Spleen (tissue), 11 donors: ENCODE measurements around the gene HRH3. TPM values are rescaled to one million over a fixed set of nuclear protein-coding genes. Genes with fewer than 3 reads are reported as not detected.
A peak's percentile ranks its signal among the peaks of the same experiment; 100 is the strongest.

ENCODE experiments used
- DNase-seq: peaks from one replicate; pipeline ENCODE4 v3.0.0-alpha.2; 2020
- H3K27ac ChIP-seq, 8 donors: fragments of 200-600 bp; sonication (generic) in 7 of 8; 1 replicate in 4 of 8; 2 replicates in 4 of 8; pipeline versions ENCODE4 v1.5.0 to v1.8.0; 2016 to 2021; ENCODE audit warnings: inconsistent platforms in 4 of 8, mild to moderate bottlenecking in 4 of 8, moderate library complexity in 1 of 8
- H3K27me3 ChIP-seq, 7 donors: fragments of 200-600 bp; sonication (generic) in 6 of 7; replicated peaks in 1 of 7; 1 replicate in 4 of 7; 2 replicates in 3 of 7; pipeline versions ENCODE4 v1.5.0 to v1.8.0; 2016 to 2021; ENCODE audit warnings: inconsistent platforms in 3 of 7, mild to moderate bottlenecking in 1 of 7
- H3K36me3 ChIP-seq, 6 donors: fragments of 200-600 bp; sonication (generic) in 5 of 6; 1 replicate in 4 of 6; 2 replicates in 2 of 6; pipeline versions ENCODE4 v1.5.0 to v1.8.0; 2016 to 2021; ENCODE audit warnings: inconsistent platforms in 2 of 6
- H3K4me1 ChIP-seq, 6 donors: fragments of 200-600 bp; sonication (generic) in 5 of 6; 1 replicate in 3 of 6; 2 replicates in 3 of 6; pipeline versions ENCODE4 v1.5.0 to v1.8.0; 2016 to 2021; ENCODE audit warnings: inconsistent platforms in 3 of 6
- H3K4me3 ChIP-seq, 8 donors: fragments of 200-600 bp; sonication (generic) in 7 of 8; 1 replicate in 4 of 8; 2 replicates in 4 of 8; pipeline versions ENCODE4 v1.5.0 to v1.8.0; 2016 to 2021; ENCODE audit warnings: inconsistent platforms in 4 of 8, mild to moderate bottlenecking in 4 of 8, moderate library complexity in 2 of 8
- H3K9me3 ChIP-seq, 8 donors: fragments of 200-600 bp; sonication (generic) in 7 of 8; 1 replicate in 4 of 8; 2 replicates in 4 of 8; pipeline versions ENCODE4 v1.5.0 to v1.8.0; 2016 to 2021; ENCODE audit warnings: inconsistent platforms in 4 of 8
- POLR2A ChIP-seq, 3 donors: fragments of 450-650 bp; IDR thresholded peaks; one replicate each; pipeline ENCODE4 v1.5.1; 2017; ENCODE audit warnings: antibody characterized with exemption in 3 of 3, mild to moderate bottlenecking in 1 of 3
- POLR2AphosphoS5 ChIP-seq, 3 donors: sonication (generic); formaldehyde crosslinking; IDR thresholded peaks; one replicate each; pipeline ENCODE4 v1.5.1; 2017; ENCODE audit warnings: antibody characterized with exemption in 3 of 3
- WGBS, 5 donors: extraction: QIAGEN DNeasy Blood & Tissue Kit in 3 of 5; methylation state at CpG; one replicate each; pipeline versions ENCODE4 v1.1.5 to v1.1.7; 2013 to 2018; 5-methylcytosine and 5-hydroxymethylcytosine counted together
- intact Hi-C: fragments of 100-400 bp; cut with DNase I; formaldehyde crosslinking; loops from one replicate; pipeline ENCODE4 v1.15.0; 2023; ENCODE audit warnings: low total_unique reads
- polyA plus RNA-seq, 3 donors: library from polyadenylated mRNA; stranded (reverse); fragments of 200-250 nt; gene quantifications; one replicate each; pipeline ENCODE4 v1.2.1, GENCODE V29; 2013
- total RNA-seq, 7 donors: library from RNA; depleted of rRNA in 3 of 7; stranded (reverse); fragments of >200 nt in 3 of 7; fragmentation: NEBNext Ultra II Directional in 4 of 7; extraction: Animal tissue kit (Norgen Biotek cat#: 25700) in 4 of 7; gene quantifications; one replicate each; pipeline versions ENCODE4 v1.1.0 to v1.2.1, GENCODE V29; 2016 to 2021
- TF ChIP-seq, protein P1 (sequence below), 11 experiments: fragments of 200-600 bp in 7 of 11; fragments of 450-650 bp in 4 of 11; sonication (generic) in 4 of 11; IDR thresholded peaks in 8 of 11; conservative IDR thresholded peaks in 3 of 11; 1 replicate in 7 of 11; 2 replicates in 4 of 11; pipeline versions ENCODE4 v1.4.0 to v1.8.0; 2016 to 2021; ENCODE audit warnings: antibody characterized with exemption in 11 of 11, inconsistent platforms in 4 of 11, mild to moderate bottlenecking in 1 of 11
- donor health status: healthy with polysubstance abuse.
- donor health status: DM: no; HTN: no; CAD: no; lungs with moderate emphysema.
- donor health status: DM: no; HTN: no; CAD: no.
- donor health status: Bipolar disorder and iron deficiency.
- donor health status: healthy.
- donor health status: DM: no; HTN: no; CAD: no.
- donor health status: DM: yes; HTN: yes; CAD: no.

The HRH3 gene
- total and polyA plus RNA-seq, 10 donors = not detected

DNA sequence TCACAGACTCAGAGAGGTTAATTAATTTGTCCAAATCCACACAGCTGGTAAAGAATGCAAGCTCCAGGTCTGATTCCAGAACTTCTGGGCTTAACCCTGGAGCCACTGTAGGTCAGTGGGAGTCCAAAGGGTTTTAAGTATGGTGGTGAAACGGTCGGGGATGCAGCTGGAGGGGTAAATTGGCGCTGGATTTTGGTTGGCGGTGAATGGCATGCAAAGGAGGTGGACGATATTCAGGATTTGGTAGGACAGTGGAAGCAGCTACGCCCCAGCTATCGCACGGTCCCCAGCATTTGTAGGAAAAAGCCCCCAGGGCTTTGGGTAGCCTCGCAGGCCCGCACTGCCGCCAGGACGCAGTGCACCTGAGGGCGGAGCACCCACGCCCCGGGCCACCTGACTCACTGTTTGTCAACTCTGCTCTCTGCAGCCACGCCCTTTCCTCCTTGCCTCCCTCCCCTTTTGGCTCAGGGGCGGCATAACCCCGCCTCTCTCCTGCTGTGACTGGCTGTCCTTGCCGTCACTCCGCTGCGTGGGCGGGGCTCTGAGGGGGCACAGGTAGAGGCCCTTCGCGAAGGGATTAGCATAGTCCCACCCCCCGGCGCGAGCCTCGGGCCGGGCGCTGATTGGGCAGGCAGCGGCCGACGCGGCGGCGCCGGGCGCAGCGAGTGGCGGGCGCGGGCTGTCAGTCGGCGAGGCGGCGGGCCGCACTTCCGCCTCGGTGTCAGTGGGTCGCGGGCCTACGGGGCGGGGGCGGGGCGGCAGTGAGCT, 17.9 kb upstream of the HRH3 start, which contains the start of gene OSBPL2:
Gene OSBPL2 (plus strand): TSS at position 721 of the 768 bp plus-strand sequence. CDS start 17,664 bp downstream, outside the sequence.
- intact Hi-C loops = no loop called here
- peak within 1 kb of the TSS; percentile 48 to 92 (median 74) for H3K4me3 ChIP-seq
- 1 to 2% (median 1%) methylated on average over 17 to 55 of the region's 55 CpGs for WGBS, 5 donors

DNA sequence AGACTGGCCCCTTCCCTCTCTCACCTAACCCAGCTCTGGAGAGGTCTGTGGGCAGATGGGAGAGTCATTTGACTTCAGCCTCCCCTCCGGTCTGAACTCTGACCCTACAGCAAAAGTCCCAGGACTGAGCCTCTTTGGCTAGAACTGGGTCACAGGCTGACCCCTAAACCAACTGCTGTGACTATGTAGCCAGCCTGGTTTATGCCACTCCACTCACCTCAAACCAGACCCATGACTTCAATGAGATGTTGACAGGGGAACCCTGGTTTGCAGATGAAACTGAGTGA, 17.4 kb upstream of the HRH3 start:
- Histone ChIP-seq H3K4me3 (peak overlapping the region in 4 of 8 donors; percentile 40 to 92 (median 78)), H3K4me1 (peaks cover 29 to 64% (median 49%) of the 10 kb centered on the region in 6 donors)

More for the DNA sequence above, 17.9 kb upstream of the HRH3 start, which contains the start of gene OSBPL2:
- H3K27me3 ChIP-seq = peaks cover 0 to 6% (median 0%) of the 10 kb centered on the region in 7 donors
- H3K27ac ChIP-seq = peak within 1 kb of the TSS; percentile 60 to 95 (median 88)
- H3K9me3 ChIP-seq = peaks cover 0 to 7% (median 0%) of the 10 kb centered on the region in 8 donors
- H3K36me3 ChIP-seq = peaks cover 0 to 23% (median 0%) of the 10 kb centered on the region in 6 donors
- no peak for TF ChIP-seq POLR2A (IDR thresholded peaks at IDR 0.05)
- peak; percentile 70 to 85 (median 82) for TF ChIP-seq POLR2AphosphoS5 (IDR thresholded peaks at IDR 0.05)
- TF ChIP-seq, protein P1, sequence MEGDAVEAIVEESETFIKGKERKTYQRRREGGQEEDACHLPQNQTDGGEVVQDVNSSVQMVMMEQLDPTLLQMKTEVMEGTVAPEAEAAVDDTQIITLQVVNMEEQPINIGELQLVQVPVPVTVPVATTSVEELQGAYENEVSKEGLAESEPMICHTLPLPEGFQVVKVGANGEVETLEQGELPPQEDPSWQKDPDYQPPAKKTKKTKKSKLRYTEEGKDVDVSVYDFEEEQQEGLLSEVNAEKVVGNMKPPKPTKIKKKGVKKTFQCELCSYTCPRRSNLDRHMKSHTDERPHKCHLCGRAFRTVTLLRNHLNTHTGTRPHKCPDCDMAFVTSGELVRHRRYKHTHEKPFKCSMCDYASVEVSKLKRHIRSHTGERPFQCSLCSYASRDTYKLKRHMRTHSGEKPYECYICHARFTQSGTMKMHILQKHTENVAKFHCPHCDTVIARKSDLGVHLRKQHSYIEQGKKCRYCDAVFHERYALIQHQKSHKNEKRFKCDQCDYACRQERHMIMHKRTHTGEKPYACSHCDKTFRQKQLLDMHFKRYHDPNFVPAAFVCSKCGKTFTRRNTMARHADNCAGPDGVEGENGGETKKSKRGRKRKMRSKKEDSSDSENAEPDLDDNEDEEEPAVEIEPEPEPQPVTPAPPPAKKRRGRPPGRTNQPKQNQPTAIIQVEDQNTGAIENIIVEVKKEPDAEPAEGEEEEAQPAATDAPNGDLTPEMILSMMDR (IDR thresholded peaks at IDR 0.05 in 8 of 11, conservative IDR thresholded peaks at IDR 0.05 in 3 of 11) = peak in 5 of 11 experiments; percentile 5 to 45 (median 29)
- peaks cover 29 to 69% (median 53%) of the 10 kb centered on the region in 6 donors for H3K4me1 ChIP-seq
- peak; percentile 100 for DNase-seq

DNA sequence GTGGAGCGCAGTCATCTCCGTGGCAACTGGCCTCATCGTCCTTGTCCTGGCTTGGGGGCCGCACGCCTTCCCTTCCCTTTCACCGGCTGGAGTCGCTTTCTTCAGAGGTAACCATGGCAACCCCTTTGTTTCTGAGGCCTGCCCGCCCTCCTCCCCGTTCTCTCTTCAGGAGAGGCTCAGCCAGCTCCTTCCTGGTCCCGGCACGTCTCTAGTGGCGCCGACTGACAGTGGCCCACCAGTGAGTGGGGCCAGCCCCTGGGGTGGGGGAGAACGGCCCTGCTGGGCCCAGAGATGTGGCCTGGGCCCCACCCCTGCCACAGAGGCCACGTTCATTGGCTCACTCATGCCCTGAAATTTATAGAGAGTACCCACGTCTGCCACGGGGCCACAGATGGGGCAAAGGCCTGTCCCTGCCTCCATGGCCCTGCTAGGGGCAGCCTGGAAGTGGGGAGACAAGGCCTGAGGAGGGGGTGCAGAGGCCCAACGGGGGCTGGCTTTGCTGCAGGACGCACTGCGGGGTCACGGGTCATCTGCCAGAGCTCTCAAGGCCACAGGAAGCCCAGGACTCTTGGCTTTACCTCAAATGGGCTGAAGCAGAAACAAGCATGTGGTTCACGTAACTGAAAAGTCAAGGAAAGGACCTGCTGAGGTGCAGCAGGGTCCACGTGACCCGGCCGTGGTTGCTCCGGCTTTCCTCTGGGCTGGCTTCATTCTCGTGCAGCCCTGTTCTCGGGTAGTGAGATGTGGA, 16.9 kb upstream of the HRH3 start:
- 60 to 80% (median 69%) methylated on average over 25 to 28 of the region's 28 CpGs for WGBS, 5 donors
- TF ChIP-seq POLR2AphosphoS5 (IDR thresholded peaks at IDR 0.05) = no peak
- TF ChIP-seq, protein P1 (IDR thresholded peaks at IDR 0.05 in 8 of 11, conservative IDR thresholded peaks at IDR 0.05 in 3 of 11) = no peak
- Histone ChIP-seq H3K4me3 (peak overlapping the region in 1 of 8 donors; percentile 92), H3K27ac (peak overlapping the region in 3 of 8 donors; percentile 11 to 95 (median 95)), H3K36me3 (peaks cover 0 to 13% (median 0%) of the 10 kb centered on the region in 6 donors), H3K27me3 (peaks cover 0 to 13% (median 0%) of the 10 kb centered on the region in 7 donors), H3K4me1 (peaks cover 27 to 59% (median 44%) of the 10 kb centered on the region in 6 donors), H3K9me3 (peaks cover 0 to 7% (median 0%) of the 10 kb centered on the region in 8 donors)
- intact Hi-C loops = no loop called here
- DNase-seq = no peak

More for the DNA sequence above, 17.4 kb upstream of the HRH3 start:
- intact Hi-C loops = no loop called here
- Histone ChIP-seq H3K27me3 (peaks cover 0 to 11% (median 0%) of the 10 kb centered on the region in 7 donors), H3K36me3 (peaks cover 0 to 18% (median 0%) of the 10 kb centered on the region in 6 donors), H3K9me3 (peaks cover 0 to 7% (median 0%) of the 10 kb centered on the region in 8 donors), H3K27ac (peak overlapping the region in 6 of 8 donors; percentile 11 to 95 (median 84))
- 30 to 78% (median 73%) methylated on average over 1 of the region's 1 CpG for WGBS, 5 donors
- TF ChIP-seq, protein P1 (IDR thresholded peaks at IDR 0.05 in 8 of 11, conservative IDR thresholded peaks at IDR 0.05 in 3 of 11) = no peak
- no peak for TF ChIP-seq POLR2A (IDR thresholded peaks at IDR 0.05)
- TF ChIP-seq POLR2AphosphoS5 (IDR thresholded peaks at IDR 0.05) = no peak
- no peak for DNase-seq
